D721Med (cell line): ENCODE results near the gene RBM3.

Experiments used
- DNase-seq: peaks from one replicate; pipeline ENCODE4 v3.0.0; 2011; ENCODE audit warnings: low spot score; ENCODE audit not compliant: insufficient read length
- FAIRE-seq: peaks from 2 replicates; lab custom pipeline; 2011; peaks lifted over from hg19 to GRCh38; lab: Jason Lieb, UNC
- CTCF ChIP-seq: IDR thresholded peaks from 2 replicates; pipeline ENCODE4 v1.5.1; 2012; ENCODE audit warnings: mild to moderate bottlenecking, control low read depth; ENCODE audit not compliant: insufficient read depth; ENCODE audit errors: missing control alignments

RBM3 gene

GRCh38 chrX:48559636-48560035 lies 14.6 kb upstream of the RBM3 start:
- FAIRE-seq = no peak
- no peak for DNase-seq
- TF ChIP-seq CTCF = no peak

GRCh38 chrX:48560056-48560455 lies 14.2 kb upstream of the RBM3 start:
- DNase-seq (no peak), FAIRE-seq (no peak)

DNA sequence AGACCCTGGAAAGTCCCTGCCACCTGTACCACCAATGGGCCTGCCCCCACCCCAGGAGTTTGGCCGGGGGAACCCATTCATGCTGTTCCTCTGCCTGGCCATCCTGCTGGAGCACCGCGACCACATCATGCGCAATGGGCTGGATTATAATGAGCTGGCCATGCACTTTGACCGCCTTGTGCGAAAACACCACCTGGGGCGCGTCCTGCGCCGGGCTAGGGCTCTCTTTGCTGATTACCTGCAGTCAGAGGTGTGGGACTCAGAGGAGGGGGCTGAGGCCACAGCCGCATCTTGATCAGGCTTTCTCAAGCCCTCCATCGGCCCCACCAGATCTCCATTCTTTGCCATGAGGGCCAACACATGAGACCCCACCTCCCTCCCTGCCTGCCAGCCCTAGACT lies 13.6 kb upstream of the RBM3 start:
- FAIRE-seq = no peak
- no peak for TF ChIP-seq CTCF
- no peak for DNase-seq

More at GRCh38 chrX:48560056-48560455, 14.2 kb upstream of the RBM3 start:
- TF ChIP-seq CTCF = no peak

- no peak for TF ChIP-seq CTCF
- FAIRE-seq (no peak), DNase-seq (no peak)
Measured at GRCh38 chrX:48569958-48570357, 4.3 kb upstream of the RBM3 start.

DNA sequence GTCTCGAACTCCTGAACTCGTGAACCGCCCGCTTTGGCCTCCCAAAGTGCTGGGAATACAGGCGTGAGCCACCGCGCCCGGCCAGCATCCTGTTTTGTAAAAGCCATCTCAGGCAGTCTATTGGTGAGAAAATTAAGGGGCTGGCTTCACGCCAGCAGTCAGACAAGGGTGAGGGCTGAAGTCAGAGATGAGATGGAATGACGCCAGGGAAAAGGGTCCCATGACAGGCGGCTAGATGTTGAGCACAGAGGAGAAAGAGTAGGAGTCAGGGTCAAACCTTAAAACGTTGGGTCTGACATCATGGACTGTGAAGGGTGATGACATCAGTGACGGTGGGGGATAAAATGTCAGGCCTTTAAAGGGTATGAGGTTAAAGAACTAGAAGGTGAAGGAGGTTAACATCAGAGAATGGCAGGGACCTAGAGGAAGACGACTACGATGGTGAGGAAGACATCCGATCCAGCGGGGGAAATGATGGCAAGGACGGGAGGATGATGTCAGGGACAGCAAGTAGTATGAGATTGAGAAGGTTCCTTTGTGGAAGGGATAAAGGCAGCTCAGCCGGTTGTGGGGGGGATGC lies 504 bp upstream of the RBM3 start:
- FAIRE-seq = no peak
- no peak for DNase-seq
- TF ChIP-seq CTCF = no peak

GRCh38 chrX:48575642-48576041 lies 1.4 kb downstream of the RBM3 start:
- no peak for TF ChIP-seq CTCF
- DNase-seq (no peak), FAIRE-seq (no peak)

- DNase-seq (no peak), FAIRE-seq (no peak)
- no peak for TF ChIP-seq CTCF
Measured at GRCh38 chrX:48576108-48576507, 1.8 kb downstream of the RBM3 start.
